Measurements from ENCODE around the gene UNC5B.

Gene UNC5B

GRCh38 chr10:71302874-71303568 is 90.7 kb downstream of the UNC5B start:
- peak; percentile 22 for DNase-seq

GRCh38 chr10:71303569-71303907 is 91.2 kb downstream of the UNC5B start:
- no peak for DNase-seq

GRCh38 chr10:71304914-71305313 is 92.5 kb downstream of the UNC5B start:
- DNase-seq, result no peak

- no peak for DNase-seq
These were observed 94.6 kb downstream of the UNC5B start for GRCh38 chr10:71306979-71307378.

- no peak for DNase-seq
These were observed 95.2 kb downstream of the UNC5B start for GRCh38 chr10:71307469-71308085.

GRCh38 chr10:71308244-71308643 is 95.9 kb downstream of the UNC5B start:
- no peak for DNase-seq

GRCh38 chr10:71308985-71309384 is 96.6 kb downstream of the UNC5B start:
- no peak for DNase-seq

GRCh38 chr10:71309919-71310318 is 97.5 kb downstream of the UNC5B start:
- DNase-seq, result no peak

- no peak for DNase-seq
These were observed 99.8 kb downstream of the UNC5B start for GRCh38 chr10:71312220-71312619.

- no peak for DNase-seq
These were observed 100.7 kb downstream of the UNC5B start for GRCh38 chr10:71312811-71313789.

- no peak for DNase-seq
These were observed 101.8 kb downstream of the UNC5B start for GRCh38 chr10:71314028-71314693.

GRCh38 chr10:71314694-71315225 is 102.4 kb downstream of the UNC5B start:
- DNase-seq, result no peak

GRCh38 chr10:71316056-71316785 is 103.9 kb downstream of the UNC5B start:
- no peak for DNase-seq

- no peak for DNase-seq
These were observed 104.4 kb downstream of the UNC5B start for GRCh38 chr10:71316786-71317160.

- no peak for DNase-seq
These were observed 105.4 kb downstream of the UNC5B start for GRCh38 chr10:71317739-71318138.

GRCh38 chr10:71319042-71319799 is 106.9 kb downstream of the UNC5B start, which contains the start of gene SLC29A3:
TSS of gene SLC29A3 (plus strand) at chr10:71319259. CDS start at chr10:71319310, 51 bp downstream.
- peak; percentile 50 for DNase-seq

- no peak for DNase-seq
These were observed 107.5 kb downstream of the UNC5B start for GRCh38 chr10:71319800-71320392.

- no peak for DNase-seq
These were observed 108.2 kb downstream of the UNC5B start for GRCh38 chr10:71320592-71320991.

GRCh38 chr10:71321386-71321785 is 109.0 kb downstream of the UNC5B start:
- DNase-seq, result no peak

- no peak for DNase-seq
These were observed 111.0 kb downstream of the UNC5B start for GRCh38 chr10:71323407-71323806.

GRCh38 chr10:71324743-71325142 is 112.4 kb downstream of the UNC5B start:
- DNase-seq, result no peak

Data from NCI-H1105 (cell line).